HG03342 (cell line): ENCODE results near the gene PRAMEF10.
"Not testable (repeated sequence)": the region's sequence is repeated elsewhere in the genome, so short reads cannot be mapped to it uniquely, and the experiment has no call there.

Source experiments
- ATAC-seq: cut with Tn5 transposase; IDR thresholded peaks from one replicate; pipeline ENCODE4 v1.9.1; 2021; ENCODE audit warnings: mild to moderate bottlenecking, moderate library complexity; ENCODE audit not compliant: unreplicated experiment

Gene PRAMEF10

GRCh38 chr1:12898170-12898569, at the start of gene PRAMEF10:
Gene PRAMEF10, minus strand, starts transcription at chr1:12898270. Its CDS starts 2,423 bp downstream, at chr1:12895847.
- not testable (repeated sequence) for ATAC-seq

- not testable (repeated sequence) for ATAC-seq
Observed at GRCh38 chr1:12947480-12947879, 49.4 kb upstream of the PRAMEF10 start, which contains the start of gene PRAMEF6. Gene PRAMEF6, minus strand, starts transcription at chr1:12947580. Its CDS starts 5,062 bp downstream, at chr1:12942518.

- ATAC-seq = not testable (repeated sequence)
Observed at GRCh38 chr1:12924368-12924767, 26.3 kb upstream of the PRAMEF10 start.

- not testable (repeated sequence) for ATAC-seq
Observed at GRCh38 chr1:12921749-12922148, 23.7 kb upstream of the PRAMEF10 start.

GRCh38 chr1:12916310-12916709, 18.2 kb upstream of the PRAMEF10 start, which contains the start of gene PRAMEF7:
Gene PRAMEF7, plus strand, starts transcription at chr1:12916610. Its CDS starts 1,083 bp downstream, at chr1:12917693.
- not testable (repeated sequence) for ATAC-seq

GRCh38 chr1:12903793-12904572, 5.9 kb upstream of the PRAMEF10 start:
- ATAC-seq = not testable (repeated sequence)

- not testable (repeated sequence) for ATAC-seq
Observed at GRCh38 chr1:12899186-12899585, 1.1 kb upstream of the PRAMEF10 start.

GRCh38 chr1:12886101-12886500, 12.0 kb downstream of the PRAMEF10 start, which contains the start of gene PRAMEF4:
Gene PRAMEF4, minus strand, starts transcription at chr1:12886201. Its CDS starts 2,807 bp downstream, at chr1:12883394.
- not testable (repeated sequence) for ATAC-seq

GRCh38 chr1:12878453-12878852, 19.6 kb downstream of the PRAMEF10 start:
- not testable (repeated sequence) for ATAC-seq

GRCh38 chr1:12863131-12863880, 34.8 kb downstream of the PRAMEF10 start:
- not testable (repeated sequence) for ATAC-seq

GRCh38 chr1:12856786-12857185, 41.3 kb downstream of the PRAMEF10 start, which contains the start of gene PRAMEF2:
Gene PRAMEF2, plus strand, starts transcription at chr1:12857086. Its CDS starts 1,924 bp downstream, at chr1:12859010.
- ATAC-seq = not testable (repeated sequence)

- no peak for ATAC-seq
Observed at GRCh38 chr1:12851779-12852178, 46.3 kb downstream of the PRAMEF10 start.

GRCh38 chr1:12848620-12849019, 49.5 kb downstream of the PRAMEF10 start, which contains the start of gene HNRNPCL1:
Gene HNRNPCL1, minus strand, starts transcription at chr1:12848720. Its CDS starts 431 bp downstream, at chr1:12848289.
- not testable (repeated sequence) for ATAC-seq
